ENCODE results near the gene MACF1.

- no peak for TF ChIP-seq CTCF (IDR thresholded peaks at IDR 0.05)
- TF ChIP-seq POLR2A (IDR thresholded peaks at IDR 0.05) = no peak
These were observed 87.9 kb downstream of the MACF1 start for GRCh38 chr1:39292401-39292800.

Measured in prostate gland (tissue), 2 donors.